HCT116 (cell line): ENCODE measurements around the gene CREBZF. TPM values are rescaled to one million over a fixed set of nuclear protein-coding genes. Genes with fewer than 3 reads are reported as not detected.

Source experiments
- ATAC-seq: fragments of 200-7000 bp; cut with Tn5 transposase; 2 replicates; pipeline ENCODE4 v1.9.1; 2020; ENCODE audit warnings: mild to moderate bottlenecking, moderate library complexity
- BruUV-seq: library from RNA; stranded (reverse); fragments of 400-500 nt; replicated peaks from 2 replicates; lab custom pipeline; 2021; lab: Mats Ljungman, UMichigan
- CTCF ChIA-PET: fragments of 300-600 bp; sonication (Branson Sonifier 250); formaldehyde crosslinking; loops from one replicate; lab custom pipeline; 2021; ENCODE audit warnings: antibody characterized with exemption; lab: Charles Lee
- POLR2A ChIA-PET: fragments of 300-600, 350-600 bp; sonication (Branson Sonifier 250); formaldehyde crosslinking; loops from one replicate; lab custom pipeline; 2021; ENCODE audit warnings: antibody characterized with exemption; lab: Charles Lee
- RAD21 ChIA-PET, 2 experiments: fragments of 300-600 bp; sonication (Branson Sonifier 250); formaldehyde crosslinking; loops; one replicate each; lab custom pipeline; 2023; ENCODE audit warnings: low total read pairs in 2 of 2; ENCODE audit not compliant: uncharacterized antibody in 2 of 2, unreplicated experiment in 2 of 2, low non-redundant PET in 1 of 2; lab: Charles Lee
- DNase-seq: peaks from one replicate; pipeline ENCODE4 v3.0.0-alpha.2; 2010; ENCODE audit warnings: low read depth, low spot score
- H2AFZ ChIP-seq: fragments of 200-600 bp; shearing (Covaris generic), sonication (generic); 2 replicates; pipeline ENCODE4 v1.6.1; 2017; ENCODE audit warnings: low read depth, mixed run types, mixed read lengths, antibody characterized with exemption, low read length; ENCODE audit not compliant: poor library complexity, severe bottlenecking
- H3K27ac ChIP-seq: 2 replicates; pipeline ENCODE4 v1.5.1; 2012; ENCODE audit warnings: low read depth, low read length
- H3K27me3 ChIP-seq: fragments of 200-600 bp; sonication (generic); 2 replicates; pipeline ENCODE4 v1.6.1; 2016; ENCODE audit warnings: mixed run types, low read length, mixed read lengths; ENCODE audit not compliant: insufficient read depth
- H3K36me3 ChIP-seq, 2 experiments: fragments of 200-500 bp in 1 of 2; fragments of 200-600 bp in 1 of 2; sonication (Bioruptor generic) in 1 of 2; sonication (generic) in 1 of 2; 2 replicates each; pipeline versions ENCODE4 v1.5.1 to v1.6.1; 2014 to 2016; ENCODE audit warnings: low read length in 2 of 2, inconsistent platforms in 1 of 2, mixed read lengths in 1 of 2, mixed run types in 1 of 2; ENCODE audit not compliant: insufficient read depth in 2 of 2, control insufficient read depth in 1 of 2
- H3K4me1 ChIP-seq, 2 experiments: fragments of 200-600 bp in 1 of 2; sonication (generic) in 1 of 2; 2 replicates each; pipeline versions ENCODE4 v1.5.1 to v1.6.1; 2012 to 2017; ENCODE audit warnings: low read length in 2 of 2, inconsistent platforms in 1 of 2, mild to moderate bottlenecking in 1 of 2, mixed read lengths in 1 of 2, mixed run types in 1 of 2, moderate library complexity in 1 of 2; ENCODE audit not compliant: insufficient read depth in 2 of 2, control insufficient read depth in 1 of 2
- H3K4me2 ChIP-seq: fragments of 200-600 bp; sonication (generic); 2 replicates; pipeline ENCODE4 v1.6.1; 2017; ENCODE audit warnings: mixed run types, low read length, mixed read lengths
- H3K4me3 ChIP-seq, 2 experiments: fragments of 200-600 bp in 1 of 2; sonication (generic) in 1 of 2; replicated peaks in 1 of 2; 2 replicates each; pipeline ENCODE4 v1.5.1; 2011 to 2016; ENCODE audit warnings: low read length in 2 of 2, control low read depth in 1 of 2, low read depth in 1 of 2, mild to moderate bottlenecking in 1 of 2, mixed read lengths in 1 of 2, mixed run types in 1 of 2
- H3K79me2 ChIP-seq: fragments of 200-600 bp; sonication (generic); 2 replicates; pipeline ENCODE4 v1.6.1; 2017; ENCODE audit warnings: mild to moderate bottlenecking, mixed run types, low read length, moderate library complexity, mixed read lengths; ENCODE audit not compliant: insufficient read depth
- H3K9ac ChIP-seq: fragments of 200-600 bp; sonication (generic); 2 replicates; pipeline ENCODE4 v1.6.1; 2016; ENCODE audit warnings: low read length, mixed read lengths
- H3K9me2 ChIP-seq: fragments of 200-600 bp; sonication (generic), shearing (Covaris generic); 2 replicates; pipeline ENCODE4 v1.6.1; 2017; ENCODE audit warnings: mixed run types, mild to moderate bottlenecking, moderate library complexity; ENCODE audit not compliant: insufficient read depth
- H3K9me3 ChIP-seq, 2 experiments: fragments of 200-500 bp in 1 of 2; fragments of 200-600 bp in 1 of 2; sonication (Bioruptor generic) in 1 of 2; sonication (generic) in 1 of 2; 2 replicates each; pipeline ENCODE4 v1.6.1; 2014 to 2017; ENCODE audit warnings: low read length in 2 of 2, mixed read lengths in 2 of 2, inconsistent platforms in 1 of 2, low read depth in 1 of 2, mild to moderate bottlenecking in 1 of 2, mixed run types in 1 of 2, moderate library complexity in 1 of 2; ENCODE audit not compliant: control insufficient read depth in 1 of 2, insufficient read depth in 1 of 2
- H4K20me1 ChIP-seq: fragments of 200-600 bp; sonication (generic), shearing (Covaris generic); 2 replicates; pipeline ENCODE4 v1.6.1; 2017; ENCODE audit warnings: mixed run types, mild to moderate bottlenecking, moderate library complexity; ENCODE audit not compliant: insufficient read depth
- CEBPB ChIP-seq: IDR thresholded peaks from 2 replicates; pipeline ENCODE4 v1.6.1; 2012; ENCODE audit warnings: low read depth
- EZH2 ChIP-seq: fragments of 200-600 bp; sonication (generic); IDR thresholded peaks from 2 replicates; pipeline ENCODE4 v1.6.1; 2017; ENCODE audit warnings: antibody characterized with exemption, mixed run types
- JUND ChIP-seq: IDR thresholded peaks from 2 replicates; pipeline ENCODE4 v1.6.1; 2012
- POLR2AphosphoS5 ChIP-seq: IDR thresholded peaks from 2 replicates; pipeline ENCODE4 v1.6.1; 2011; ENCODE audit warnings: mild to moderate bottlenecking, low read depth, low read length, moderate library complexity
- RAD21 ChIP-seq: IDR thresholded peaks from 2 replicates; pipeline ENCODE4 v1.6.1; 2012; ENCODE audit warnings: low read depth, mild to moderate bottlenecking
- SIN3A ChIP-seq: IDR thresholded peaks from 2 replicates; pipeline ENCODE4 v1.6.1; 2012; ENCODE audit warnings: low read depth
- intact Hi-C: fragments of 100-400 bp; cut with micrococcal nuclease; formaldehyde crosslinking; loops from 2 replicates; pipeline ENCODE4 v1.10.0; 2022
- total RNA-seq: library from RNA; stranded (reverse); gene quantifications from one replicate; pipeline ENCODE4 v1.2.1, GENCODE V29; 2021; ENCODE audit not compliant: unreplicated experiment
- TF ChIP-seq, protein P1 (sequence below), 3 experiments: fragments of 200-600 bp in 1 of 3; sonication (generic) in 1 of 3; IDR thresholded peaks in 2 of 3; conservative IDR thresholded peaks in 1 of 3; 2 replicates each; pipeline ENCODE4 v1.5.1; 2012 to 2017; ENCODE audit warnings: low read depth in 2 of 3, low read length in 2 of 3, antibody characterized with exemption in 1 of 3, borderline replicate concordance in 1 of 3, control low read depth in 1 of 3, mild to moderate bottlenecking in 1 of 3, mixed read lengths in 1 of 3, mixed run types in 1 of 3, moderate library complexity in 1 of 3; ENCODE audit not compliant: insufficient read depth in 1 of 3

Gene CREBZF
- total RNA-seq, 1 experiment from 2014 or later: 40.2 TPM

DNA sequence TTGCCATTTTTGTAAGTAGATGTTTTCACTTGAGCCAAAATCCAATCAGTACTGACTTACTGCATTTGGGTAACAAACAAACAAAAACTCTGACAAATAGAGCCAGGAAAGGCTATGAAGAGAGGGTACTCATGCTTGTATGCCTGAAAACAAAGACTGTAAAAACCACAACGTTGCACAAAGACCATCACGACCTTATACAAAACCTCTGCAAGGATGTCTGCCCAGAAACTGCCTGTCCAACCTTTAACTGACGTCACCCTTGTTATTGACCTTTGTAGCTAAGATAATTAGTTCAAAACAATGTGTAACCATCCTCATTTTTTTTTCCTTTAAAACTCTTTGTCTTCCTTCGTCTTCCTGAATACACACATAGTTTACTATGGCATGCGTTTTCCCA lies 804 bp upstream of the CREBZF start:
- TF ChIP-seq JUND (no peak), CEBPB (peak; percentile 2; the same call in 1 of the 2 replicates)
- ATAC-seq (no peak), DNase-seq (no peak)
- peaks cover 42% of the 10 kb centered on the region for H3K79me2 ChIP-seq
- H3K4me3 ChIP-seq: no peak overlapping the region
- H3K36me3 ChIP-seq: peaks cover 12 to 15% of the 10 kb centered on the region in 2 experiments
- CTCF ChIA-PET: no interaction called here
- H3K9ac ChIP-seq: peak overlapping the region; percentile 96
- peaks cover 6 to 23% of the 10 kb centered on the region in 2 experiments; a peak in 3 of 4 replicates for H3K4me1 ChIP-seq
- H3K4me2 ChIP-seq: peak overlapping the region; percentile 88
- POLR2A ChIA-PET: interaction anchor here (1.2 kb wide), 1 partner anchor 17 kb away, joined by 3 read pairs; no protein-coding TSS in a partner anchor
- intact Hi-C loops: loop anchor here (2.0 kb wide), 2 partner anchors 37 to 161 kb away; partner anchors contain the start of gene TMEM126B
- H3K9me2 ChIP-seq: no peaks in the 10 kb centered on the region
- no peaks in the 10 kb centered on the region for H3K27me3 ChIP-seq
- H3K9me3 ChIP-seq: no peaks in the 10 kb centered on the region
- no peak overlapping the region for H3K27ac ChIP-seq
- RAD21 ChIA-PET: no interaction called here
- peak overlapping the region; percentile 90 for H2AFZ ChIP-seq
- BruUV-seq: no TSS peak
- peaks cover 25% of the 10 kb centered on the region; the same call in 1 of the 2 replicates for H4K20me1 ChIP-seq

DNA sequence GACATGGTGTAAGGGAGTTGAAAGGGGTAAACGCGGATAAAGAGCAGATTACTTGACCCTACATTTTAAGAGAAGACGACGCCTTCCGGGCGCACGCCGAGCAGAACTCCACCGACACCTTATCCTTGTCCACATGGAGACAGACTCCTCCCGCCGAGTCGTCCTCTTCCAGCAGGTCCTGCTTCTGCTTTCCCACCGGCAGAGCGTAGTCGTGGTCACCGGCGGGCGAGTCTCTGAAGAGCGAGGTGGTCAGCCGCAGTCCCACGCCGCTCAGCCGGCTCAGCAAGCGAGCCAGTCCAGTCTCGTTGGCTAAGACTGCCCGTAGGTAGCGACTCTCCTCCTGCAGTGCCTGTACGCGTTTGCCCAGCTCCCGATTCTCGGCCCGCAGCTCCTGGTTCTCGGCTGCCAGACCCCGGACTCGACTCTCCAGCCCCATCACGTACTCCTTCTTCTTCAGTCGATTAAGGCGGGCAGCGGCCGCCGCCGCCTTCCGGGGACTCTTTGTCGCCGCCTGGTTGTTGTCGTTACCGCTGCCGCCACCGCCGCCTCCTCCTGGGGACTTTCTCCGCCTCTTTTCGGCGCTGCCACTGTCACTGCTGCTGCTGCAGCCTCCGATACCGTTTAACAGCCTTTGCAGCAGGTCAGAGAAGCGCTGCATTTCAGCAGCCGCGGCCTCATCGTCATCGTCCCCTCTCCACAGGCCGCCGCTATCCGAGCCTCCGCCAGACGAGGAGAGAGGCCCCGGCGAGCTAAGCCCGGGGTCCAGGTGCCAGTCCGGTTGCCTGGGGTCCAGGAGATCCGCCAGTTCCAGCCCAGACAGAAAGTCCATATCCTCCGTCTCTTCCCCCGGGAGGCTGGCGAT lies 945 bp downstream of the CREBZF start:
- Histone ChIP-seq H4K20me1 (peaks cover 43% of the 10 kb centered on the region; the same call in 1 of the 2 replicates), H3K4me3 (peak overlapping the region; percentile 82 to 91), H3K27ac (peak overlapping the region; percentile 94), H3K27me3 (no peaks in the 10 kb centered on the region), H3K4me1 (peaks cover 6 to 23% of the 10 kb centered on the region in 2 experiments; a peak in 3 of 4 replicates), H2AFZ (no peak overlapping the region), H3K36me3 (peaks cover 27 to 31% of the 10 kb centered on the region in 2 experiments), H3K9me3 (no peaks in the 10 kb centered on the region), H3K79me2 (peaks cover 59% of the 10 kb centered on the region), H3K4me2 (peak overlapping the region; percentile 88), H3K9ac (peak overlapping the region; percentile 96), H3K9me2 (no peaks in the 10 kb centered on the region)
- DNase-seq (peak; percentile 48), ATAC-seq (peak; percentile 58)
- intact Hi-C loops: loop anchor here (2.0 kb wide), 2 partner anchors 35 to 163 kb away; partner anchors contain the start of gene TMEM126B
- CTCF ChIA-PET: no interaction called here
- TF ChIP-seq CEBPB (no peak), EZH2 (no peak), POLR2AphosphoS5 (peak; percentile 35), RAD21 (peak; percentile 21; the same call in 1 of the 2 replicates), SIN3A (peak; percentile 73)
- TF ChIP-seq, protein P1, sequence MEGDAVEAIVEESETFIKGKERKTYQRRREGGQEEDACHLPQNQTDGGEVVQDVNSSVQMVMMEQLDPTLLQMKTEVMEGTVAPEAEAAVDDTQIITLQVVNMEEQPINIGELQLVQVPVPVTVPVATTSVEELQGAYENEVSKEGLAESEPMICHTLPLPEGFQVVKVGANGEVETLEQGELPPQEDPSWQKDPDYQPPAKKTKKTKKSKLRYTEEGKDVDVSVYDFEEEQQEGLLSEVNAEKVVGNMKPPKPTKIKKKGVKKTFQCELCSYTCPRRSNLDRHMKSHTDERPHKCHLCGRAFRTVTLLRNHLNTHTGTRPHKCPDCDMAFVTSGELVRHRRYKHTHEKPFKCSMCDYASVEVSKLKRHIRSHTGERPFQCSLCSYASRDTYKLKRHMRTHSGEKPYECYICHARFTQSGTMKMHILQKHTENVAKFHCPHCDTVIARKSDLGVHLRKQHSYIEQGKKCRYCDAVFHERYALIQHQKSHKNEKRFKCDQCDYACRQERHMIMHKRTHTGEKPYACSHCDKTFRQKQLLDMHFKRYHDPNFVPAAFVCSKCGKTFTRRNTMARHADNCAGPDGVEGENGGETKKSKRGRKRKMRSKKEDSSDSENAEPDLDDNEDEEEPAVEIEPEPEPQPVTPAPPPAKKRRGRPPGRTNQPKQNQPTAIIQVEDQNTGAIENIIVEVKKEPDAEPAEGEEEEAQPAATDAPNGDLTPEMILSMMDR (IDR thresholded peaks at IDR 0.05 in 2 of 3, conservative IDR thresholded peaks at IDR 0.05 in 1 of 3; ENCODE audit: borderline replicate concordance in 1 of 3, insufficient read depth in 1 of 3, low read depth in 2 of 3, low read length in 2 of 3): peak; percentile 25 to 58 (median 54); a peak in 5 of 6 replicates
- no TSS peak for BruUV-seq
- POLR2A ChIA-PET: interaction anchor here (1.4 to 2.5 kb wide), 2 partner anchors 14 to 36 kb away, joined by 4 to 9 read pairs; partner anchors contain the start of gene DLG2
- RAD21 ChIA-PET: no interaction called here
